Measurements from ENCODE around the gene DDX3X. TPM values are rescaled to one million over a fixed set of nuclear protein-coding genes. Genes with fewer than 3 reads are reported as not detected.
"Not testable (repeated sequence)": the region's sequence is repeated elsewhere in the genome, so short reads cannot be mapped to it uniquely, and the experiment has no call there.

The DDX3X gene
- total RNA-seq, 1 donor = 160 TPM

DNA sequence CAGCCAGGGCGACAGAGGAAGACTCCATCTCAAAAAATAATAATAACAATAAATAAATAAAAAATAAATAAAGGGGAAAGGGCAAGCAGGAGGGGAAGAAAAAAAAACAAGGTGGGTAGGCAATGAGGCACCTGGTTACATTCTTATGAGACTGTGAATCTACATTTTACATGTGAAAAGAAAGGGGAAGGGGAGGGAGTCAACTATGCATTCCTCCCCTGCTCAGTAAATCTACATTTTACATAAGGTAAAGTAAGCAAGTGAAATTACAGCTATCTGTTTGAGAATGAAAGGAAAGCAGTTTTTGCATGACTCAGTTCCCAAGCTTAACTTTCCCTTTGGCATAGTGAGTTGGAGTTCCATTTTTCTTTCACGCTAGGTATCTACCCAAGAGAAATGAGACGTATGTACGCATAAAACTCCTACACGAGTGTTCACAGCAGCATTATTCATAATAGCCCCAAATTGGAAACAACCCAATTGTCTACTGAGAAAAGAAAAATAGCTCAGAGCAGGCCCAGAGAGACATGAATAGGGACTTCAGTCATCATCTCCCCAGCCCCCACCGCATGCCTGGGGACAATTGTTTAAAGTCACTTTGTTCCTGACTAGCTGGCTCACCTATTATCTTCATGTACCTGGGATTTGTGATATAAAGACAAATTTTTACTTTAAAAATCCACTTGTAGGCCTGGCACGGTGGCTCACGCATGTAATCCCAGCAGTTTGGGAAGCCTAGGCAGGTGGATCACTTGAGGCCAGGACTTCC lies 52.4 kb downstream of the DDX3X start:
- no peak overlapping the region for H3K4me2 ChIP-seq (ENCODE audit: insufficient read depth, low read length)
- no peak overlapping the region for H3K4me3 ChIP-seq (ENCODE audit: insufficient read depth, low read length)
- H3K4me1 ChIP-seq (ENCODE audit: insufficient read depth, low read length) = peaks cover 28% of the 10 kb centered on the region
- TF ChIP-seq, protein P1, sequence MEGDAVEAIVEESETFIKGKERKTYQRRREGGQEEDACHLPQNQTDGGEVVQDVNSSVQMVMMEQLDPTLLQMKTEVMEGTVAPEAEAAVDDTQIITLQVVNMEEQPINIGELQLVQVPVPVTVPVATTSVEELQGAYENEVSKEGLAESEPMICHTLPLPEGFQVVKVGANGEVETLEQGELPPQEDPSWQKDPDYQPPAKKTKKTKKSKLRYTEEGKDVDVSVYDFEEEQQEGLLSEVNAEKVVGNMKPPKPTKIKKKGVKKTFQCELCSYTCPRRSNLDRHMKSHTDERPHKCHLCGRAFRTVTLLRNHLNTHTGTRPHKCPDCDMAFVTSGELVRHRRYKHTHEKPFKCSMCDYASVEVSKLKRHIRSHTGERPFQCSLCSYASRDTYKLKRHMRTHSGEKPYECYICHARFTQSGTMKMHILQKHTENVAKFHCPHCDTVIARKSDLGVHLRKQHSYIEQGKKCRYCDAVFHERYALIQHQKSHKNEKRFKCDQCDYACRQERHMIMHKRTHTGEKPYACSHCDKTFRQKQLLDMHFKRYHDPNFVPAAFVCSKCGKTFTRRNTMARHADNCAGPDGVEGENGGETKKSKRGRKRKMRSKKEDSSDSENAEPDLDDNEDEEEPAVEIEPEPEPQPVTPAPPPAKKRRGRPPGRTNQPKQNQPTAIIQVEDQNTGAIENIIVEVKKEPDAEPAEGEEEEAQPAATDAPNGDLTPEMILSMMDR (IDR thresholded peaks at IDR 0.05; ENCODE audit: extremely low read depth, low read depth, low read length) = no peak
- peak; percentile 42 for DNase-seq (ENCODE audit: insufficient read length, low spot score, missing footprints)
- H3K27me3 ChIP-seq (ENCODE audit: insufficient read depth, low read length) = peaks cover 5% of the 10 kb centered on the region
- H4K20me1 ChIP-seq (ENCODE audit: insufficient read depth, low read length) = no peaks in the 10 kb centered on the region
- no peaks in the 10 kb centered on the region for H3K9me3 ChIP-seq (ENCODE audit: low read depth, low read length)
- H3K36me3 ChIP-seq (ENCODE audit: insufficient read depth, low read length) = no peaks in the 10 kb centered on the region
- H3K27ac ChIP-seq (ENCODE audit: low read depth, low read length) = no peak overlapping the region
- no peak overlapping the region for H2AFZ ChIP-seq (ENCODE audit: low read length)
- no peaks in the 10 kb centered on the region for H3K79me2 ChIP-seq (ENCODE audit: insufficient read depth, low read length)

DNA sequence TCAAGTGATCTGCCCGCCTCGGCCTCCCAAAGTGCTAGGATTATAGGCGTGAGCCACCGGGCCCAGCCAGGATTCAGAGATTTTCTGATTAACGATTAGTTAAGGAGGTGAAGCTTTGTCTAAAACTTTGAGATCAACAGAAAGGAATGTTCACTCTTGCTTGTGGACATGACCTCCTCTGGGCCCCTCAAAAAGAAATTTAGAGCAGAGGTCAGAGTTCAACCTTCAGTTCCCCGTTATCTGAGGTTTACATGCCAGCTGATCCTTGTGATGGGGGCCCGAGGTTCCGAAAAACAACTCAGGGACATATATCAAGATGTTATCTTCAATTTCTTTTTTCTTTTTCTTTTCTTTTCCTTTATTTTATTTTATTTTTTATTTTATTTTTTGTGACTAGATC lies 54.6 kb downstream of the DDX3X start:
- H2AFZ ChIP-seq (ENCODE audit: low read length) = no peak overlapping the region
- H3K36me3 ChIP-seq (ENCODE audit: insufficient read depth, low read length) = no peaks in the 10 kb centered on the region
- no peaks in the 10 kb centered on the region for H3K79me2 ChIP-seq (ENCODE audit: insufficient read depth, low read length)
- peaks cover 15% of the 10 kb centered on the region for H3K4me1 ChIP-seq (ENCODE audit: insufficient read depth, low read length)
- no peaks in the 10 kb centered on the region for H4K20me1 ChIP-seq (ENCODE audit: insufficient read depth, low read length)
- TF ChIP-seq, protein P1 (IDR thresholded peaks at IDR 0.05; ENCODE audit: extremely low read depth, low read depth, low read length) = no peak
- H3K9me3 ChIP-seq (ENCODE audit: low read depth, low read length) = no peaks in the 10 kb centered on the region
- no peak overlapping the region for H3K4me2 ChIP-seq (ENCODE audit: insufficient read depth, low read length)
- no peak overlapping the region for H3K4me3 ChIP-seq (ENCODE audit: insufficient read depth, low read length)
- no peak for DNase-seq (ENCODE audit: insufficient read length, low spot score, missing footprints)
- H3K27ac ChIP-seq (ENCODE audit: low read depth, low read length) = no peak overlapping the region
- peaks cover 9% of the 10 kb centered on the region for H3K27me3 ChIP-seq (ENCODE audit: insufficient read depth, low read length)

DNA sequence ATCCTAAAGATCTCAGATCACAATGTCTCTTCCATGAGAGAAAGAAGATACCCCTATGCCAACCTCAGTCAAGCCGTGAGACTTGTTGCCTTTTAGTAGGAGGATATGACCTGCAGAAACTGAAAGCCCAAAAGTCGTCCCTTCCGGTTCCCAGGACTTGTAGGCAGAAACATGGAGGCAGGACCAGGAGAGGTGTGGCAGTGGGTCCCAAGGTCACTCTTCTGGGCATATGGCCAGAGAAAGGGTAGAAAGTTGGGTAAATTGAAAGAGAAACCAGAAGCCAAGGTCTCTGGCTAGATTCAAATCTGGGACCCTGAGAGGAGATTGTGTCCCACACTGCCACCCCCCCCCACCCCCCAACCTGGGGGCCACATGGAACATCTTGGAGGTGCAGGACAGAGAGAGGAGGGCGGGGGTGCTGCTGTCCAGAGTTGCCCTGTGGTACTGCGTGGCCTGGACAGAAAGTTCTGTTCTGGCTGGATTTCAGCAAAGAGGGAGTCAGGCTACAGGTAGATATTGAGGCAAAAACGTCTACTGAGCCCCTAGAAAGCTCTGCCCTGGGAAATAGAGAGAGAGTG lies 55.4 kb downstream of the DDX3X start:
- DNase-seq (ENCODE audit: insufficient read length, low spot score, missing footprints) = peak; percentile 45
- TF ChIP-seq, protein P1 (IDR thresholded peaks at IDR 0.05; ENCODE audit: extremely low read depth, low read depth, low read length) = no peak
- Histone ChIP-seq H3K4me3 (ENCODE audit: insufficient read depth, low read length) (no peak overlapping the region), H4K20me1 (ENCODE audit: insufficient read depth, low read length) (no peaks in the 10 kb centered on the region), H3K9me3 (ENCODE audit: low read depth, low read length) (no peaks in the 10 kb centered on the region), H3K79me2 (ENCODE audit: insufficient read depth, low read length) (no peaks in the 10 kb centered on the region), H3K4me1 (ENCODE audit: insufficient read depth, low read length) (peaks cover 8% of the 10 kb centered on the region), H3K4me2 (ENCODE audit: insufficient read depth, low read length) (no peak overlapping the region), H2AFZ (ENCODE audit: low read length) (no peak overlapping the region), H3K27ac (ENCODE audit: low read depth, low read length) (no peak overlapping the region), H3K27me3 (ENCODE audit: insufficient read depth, low read length) (peaks cover 9% of the 10 kb centered on the region), H3K36me3 (ENCODE audit: insufficient read depth, low read length) (no peaks in the 10 kb centered on the region)

DNA sequence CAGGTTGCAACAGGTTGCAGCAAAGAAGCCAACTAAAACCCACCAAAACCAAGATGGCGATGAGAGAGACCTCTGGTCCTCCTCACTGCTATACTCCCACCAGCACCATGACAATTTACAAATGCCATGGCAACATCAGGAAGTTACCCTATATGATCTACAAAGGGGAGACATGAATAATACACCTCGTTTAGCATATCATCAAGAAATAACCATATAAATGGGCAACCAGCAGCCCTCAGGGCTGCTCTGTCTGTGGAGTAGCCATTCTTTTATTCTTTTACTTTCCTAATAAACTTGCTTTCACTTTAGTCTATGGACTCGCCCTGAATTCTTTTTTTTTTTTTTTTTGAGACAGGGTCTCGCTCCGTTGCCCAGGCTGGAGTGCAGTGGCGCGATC lies 56.6 kb downstream of the DDX3X start:
- H3K79me2 ChIP-seq (ENCODE audit: insufficient read depth, low read length); H4K20me1 ChIP-seq (ENCODE audit: insufficient read depth, low read length); H3K9me3 ChIP-seq (ENCODE audit: low read depth, low read length); DNase-seq (ENCODE audit: insufficient read length, low spot score, missing footprints); H3K36me3 ChIP-seq (ENCODE audit: insufficient read depth, low read length); H3K4me3 ChIP-seq (ENCODE audit: insufficient read depth, low read length); H3K4me2 ChIP-seq (ENCODE audit: insufficient read depth, low read length); H3K27ac ChIP-seq (ENCODE audit: low read depth, low read length); H2AFZ ChIP-seq (ENCODE audit: low read length); H3K4me1 ChIP-seq (ENCODE audit: insufficient read depth, low read length); H3K27me3 ChIP-seq (ENCODE audit: insufficient read depth, low read length): not testable (repeated sequence)

Data from osteoblast (primary cell).